ENCODE data around the gene MAP2K7. TPM values are rescaled to one million over a fixed set of nuclear protein-coding genes. Genes with fewer than 3 reads are reported as not detected.

The MAP2K7 gene
- total RNA-seq, 6 experiments from 2014 or later = 21.7 to 25.8 (median 22.8) TPM

- DNase-seq = no peak
- peaks cover 21% of the 10 kb centered on the region for H3K4me1 Mint-ChIP-seq (ENCODE audit: low read depth)
- TF ChIP-seq, protein P1, sequence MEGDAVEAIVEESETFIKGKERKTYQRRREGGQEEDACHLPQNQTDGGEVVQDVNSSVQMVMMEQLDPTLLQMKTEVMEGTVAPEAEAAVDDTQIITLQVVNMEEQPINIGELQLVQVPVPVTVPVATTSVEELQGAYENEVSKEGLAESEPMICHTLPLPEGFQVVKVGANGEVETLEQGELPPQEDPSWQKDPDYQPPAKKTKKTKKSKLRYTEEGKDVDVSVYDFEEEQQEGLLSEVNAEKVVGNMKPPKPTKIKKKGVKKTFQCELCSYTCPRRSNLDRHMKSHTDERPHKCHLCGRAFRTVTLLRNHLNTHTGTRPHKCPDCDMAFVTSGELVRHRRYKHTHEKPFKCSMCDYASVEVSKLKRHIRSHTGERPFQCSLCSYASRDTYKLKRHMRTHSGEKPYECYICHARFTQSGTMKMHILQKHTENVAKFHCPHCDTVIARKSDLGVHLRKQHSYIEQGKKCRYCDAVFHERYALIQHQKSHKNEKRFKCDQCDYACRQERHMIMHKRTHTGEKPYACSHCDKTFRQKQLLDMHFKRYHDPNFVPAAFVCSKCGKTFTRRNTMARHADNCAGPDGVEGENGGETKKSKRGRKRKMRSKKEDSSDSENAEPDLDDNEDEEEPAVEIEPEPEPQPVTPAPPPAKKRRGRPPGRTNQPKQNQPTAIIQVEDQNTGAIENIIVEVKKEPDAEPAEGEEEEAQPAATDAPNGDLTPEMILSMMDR (IDR thresholded peaks at IDR 0.05) = no peak
- H3K4me3 Mint-ChIP-seq = peak overlapping the region; percentile 91
- peak overlapping the region; percentile 91 for H3K27ac Mint-ChIP-seq
- peaks cover 7% of the 10 kb centered on the region for H3K36me3 Mint-ChIP-seq (ENCODE audit: low read depth)
- peaks cover 5% of the 10 kb centered on the region for H3K27me3 Mint-ChIP-seq (ENCODE audit: insufficient read depth)
- no peaks in the 10 kb centered on the region for H3K9me3 Mint-ChIP-seq
Observed at GRCh38 chr19:7905268-7905667, 1.6 kb downstream of the MAP2K7 start.

DNA sequence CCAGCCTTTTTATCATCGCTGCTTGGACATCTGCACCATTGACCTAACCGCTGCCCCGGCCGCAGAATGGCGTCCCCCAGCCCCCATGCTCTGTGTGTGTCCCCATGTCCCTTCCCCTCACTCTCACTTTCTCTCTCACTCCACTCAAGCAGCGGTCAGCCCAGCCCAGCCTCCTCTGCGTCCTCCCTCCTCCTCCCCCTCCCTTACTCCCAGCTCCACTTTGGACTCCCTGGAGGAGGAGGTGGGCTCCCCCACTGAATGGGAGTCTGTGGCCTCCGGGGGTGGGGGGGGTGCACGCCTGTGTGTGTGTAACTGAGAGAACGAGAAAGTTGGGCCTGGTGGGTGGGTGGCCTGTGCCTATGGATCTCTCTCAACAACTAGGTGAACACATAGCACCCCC is 2.2 kb downstream of the MAP2K7 start:
- Mint-ChIP-seq H3K9me3 (no peaks in the 10 kb centered on the region), H3K4me1 (ENCODE audit: low read depth) (peaks cover 21% of the 10 kb centered on the region), H3K27ac (peak overlapping the region; percentile 51; the same call in 1 of the 2 replicates), H3K27me3 (ENCODE audit: insufficient read depth) (peaks cover 5% of the 10 kb centered on the region), H3K36me3 (ENCODE audit: low read depth) (peaks cover 7% of the 10 kb centered on the region), H3K4me3 (peak overlapping the region; percentile 69)
- TF ChIP-seq, protein P1 (IDR thresholded peaks at IDR 0.05) = no peak
- DNase-seq = no peak

GRCh38 chr19:7907122-7907521 is 3.4 kb downstream of the MAP2K7 start:
- Mint-ChIP-seq H3K27me3 (ENCODE audit: insufficient read depth) (peaks cover 8% of the 10 kb centered on the region), H3K4me3 (no peak overlapping the region), H3K4me1 (ENCODE audit: low read depth) (peaks cover 21% of the 10 kb centered on the region), H3K9me3 (no peaks in the 10 kb centered on the region), H3K27ac (no peak overlapping the region), H3K36me3 (ENCODE audit: low read depth) (peaks cover 7% of the 10 kb centered on the region)
- no peak for DNase-seq
- TF ChIP-seq, protein P1 (IDR thresholded peaks at IDR 0.05) = no peak

GRCh38 chr19:7907544-7907943 is 3.9 kb downstream of the MAP2K7 start:
- no peak for DNase-seq
- Mint-ChIP-seq H3K9me3 (no peaks in the 10 kb centered on the region), H3K27ac (no peak overlapping the region), H3K4me3 (no peak overlapping the region), H3K4me1 (ENCODE audit: low read depth) (peaks cover 18% of the 10 kb centered on the region), H3K27me3 (ENCODE audit: insufficient read depth) (peaks cover 8% of the 10 kb centered on the region), H3K36me3 (ENCODE audit: low read depth) (peaks cover 7% of the 10 kb centered on the region)
- TF ChIP-seq, protein P1 (IDR thresholded peaks at IDR 0.05) = no peak

DNA sequence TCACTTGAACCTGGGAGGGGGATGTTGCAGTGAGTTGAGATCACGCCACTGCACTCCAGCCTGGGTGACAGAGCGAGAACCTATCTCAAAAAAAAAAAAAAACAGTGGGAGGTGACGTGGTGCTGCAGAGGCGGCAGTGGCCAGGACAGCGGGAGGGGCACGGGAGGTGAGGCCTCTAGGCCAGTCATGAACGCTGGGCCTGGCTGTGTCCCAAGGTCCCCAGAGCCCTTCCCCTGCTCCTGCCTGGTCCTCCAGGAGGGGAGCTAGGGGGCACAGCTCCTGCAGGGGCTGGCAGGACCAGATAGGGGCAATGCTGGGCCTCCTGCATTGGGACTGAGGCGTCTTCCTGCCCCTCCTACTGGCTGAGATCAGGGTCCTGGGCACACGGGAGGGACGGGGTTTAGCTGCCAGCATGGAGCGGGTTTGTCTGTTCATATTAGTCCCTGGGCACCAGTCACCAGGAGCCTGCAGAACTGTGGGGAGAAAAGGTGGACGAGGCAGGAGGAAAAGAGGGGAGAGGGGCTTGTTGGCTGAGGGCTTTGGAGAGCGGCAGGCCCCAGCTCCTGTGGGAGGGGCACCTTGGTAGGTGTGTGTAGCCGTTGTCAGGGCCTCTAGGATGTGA is 4.5 kb downstream of the MAP2K7 start:
- no peak overlapping the region for H3K27ac Mint-ChIP-seq

More for the DNA sequence above, 4.5 kb downstream of the MAP2K7 start:
- DNase-seq = no peak
- TF ChIP-seq, protein P1 (IDR thresholded peaks at IDR 0.05) = no peak
- no peak overlapping the region for H3K4me3 Mint-ChIP-seq
- peaks cover 12% of the 10 kb centered on the region for H3K36me3 Mint-ChIP-seq (ENCODE audit: low read depth)
- peaks cover 6% of the 10 kb centered on the region for H3K27me3 Mint-ChIP-seq (ENCODE audit: insufficient read depth)
- peaks cover 15% of the 10 kb centered on the region for H3K4me1 Mint-ChIP-seq (ENCODE audit: low read depth)
- H3K9me3 Mint-ChIP-seq = no peaks in the 10 kb centered on the region
